GM21360 (cell line): Measurements from ENCODE around the gene CWC25.
"Not testable (repeated sequence)": the region's sequence is repeated elsewhere in the genome, so short reads cannot be mapped to it uniquely, and the experiment has no call there.

Experiments
- ATAC-seq: cut with Tn5 transposase; IDR thresholded peaks from one replicate; pipeline ENCODE4 v1.9.1; 2021; ENCODE audit warnings: mild to moderate bottlenecking, moderate library complexity; ENCODE audit not compliant: unreplicated experiment

CWC25 gene

GRCh38 chr17:38790148-38790707 is 34.9 kb downstream of the CWC25 start:
- ATAC-seq, result not testable (repeated sequence)

- ATAC-seq, result no peak
Measured at GRCh38 chr17:38789185-38789584, 35.9 kb downstream of the CWC25 start.

- not testable (repeated sequence) for ATAC-seq
Measured at GRCh38 chr17:38787999-38788398, 37.1 kb downstream of the CWC25 start.

GRCh38 chr17:38786372-38786771 is 38.7 kb downstream of the CWC25 start:
- ATAC-seq, result no peak

GRCh38 chr17:38783227-38783626 is 41.9 kb downstream of the CWC25 start:
- ATAC-seq, result no peak

- ATAC-seq, result no peak
Measured at GRCh38 chr17:38779965-38780752, 45.0 kb downstream of the CWC25 start.

GRCh38 chr17:38777641-38778250 is 47.4 kb downstream of the CWC25 start:
- no peak for ATAC-seq

- no peak for ATAC-seq
Measured at GRCh38 chr17:38773258-38773657, 51.9 kb downstream of the CWC25 start.

GRCh38 chr17:38768417-38768816 is 56.7 kb downstream of the CWC25 start:
- no peak for ATAC-seq

- no peak for ATAC-seq
Measured at GRCh38 chr17:38766341-38766740, 58.8 kb downstream of the CWC25 start.

- ATAC-seq, result no peak
Measured at GRCh38 chr17:38762231-38762630, 62.9 kb downstream of the CWC25 start.

- ATAC-seq, result no peak
Measured at GRCh38 chr17:38761612-38762011, 63.5 kb downstream of the CWC25 start.

- ATAC-seq, result no peak
Measured at GRCh38 chr17:38753071-38753506, 72.0 kb downstream of the CWC25 start.

- ATAC-seq, result peak; percentile 80
Measured at GRCh38 chr17:38752308-38753070, 72.6 kb downstream of the CWC25 start, which contains the start of gene PSMB3. Gene PSMB3, plus strand, starts transcription at chr17:38752741. Its CDS starts 86 bp downstream, at chr17:38752827.

- ATAC-seq, result peak; percentile 29
Measured at GRCh38 chr17:38751808-38752307, 73.3 kb downstream of the CWC25 start.

GRCh38 chr17:38751144-38751807 is 73.8 kb downstream of the CWC25 start:
- ATAC-seq, result no peak
